HEK293 (cell line): Measurements from ENCODE around the gene FOXO3.

Experiments used
- FEZF1 ChIP-seq: fragments of 450-650 bp; formaldehyde crosslinking; IDR thresholded peaks from 2 replicates; pipeline ENCODE4 v1.5.1; 2016; ENCODE audit warnings: missing biosample characterization, missing genetic modification characterization
- IKZF3 ChIP-seq: fragments of 450-650 bp; IDR thresholded peaks from 2 replicates; pipeline ENCODE4 v1.5.0; 2018; ENCODE audit warnings: missing biosample characterization, mild to moderate bottlenecking, missing genetic modification characterization, moderate library complexity
- KLF7 ChIP-seq: fragments of 450-650 bp; formaldehyde crosslinking; IDR thresholded peaks from 2 replicates; pipeline ENCODE4 v1.5.1; 2016; ENCODE audit warnings: missing biosample characterization, missing genetic modification characterization, borderline replicate concordance
- KLF9 ChIP-seq: fragments of 450-650 bp; formaldehyde crosslinking; IDR thresholded peaks from 2 replicates; pipeline ENCODE4 v1.5.1; 2016; ENCODE audit warnings: missing biosample characterization, missing genetic modification characterization, low read depth
- PRDM1 ChIP-seq: fragments of 450-650 bp; formaldehyde crosslinking; IDR thresholded peaks from 2 replicates; pipeline ENCODE4; 2016; ENCODE audit warnings: missing biosample characterization, missing genetic modification characterization
- SP3 ChIP-seq: fragments of 450-650 bp; formaldehyde crosslinking; IDR thresholded peaks from 2 replicates; pipeline ENCODE4 v1.5.1; 2016; ENCODE audit warnings: missing biosample characterization, missing genetic modification characterization
- YY1 ChIP-seq: fragments of 450-650 bp; formaldehyde crosslinking; IDR thresholded peaks from 2 replicates; pipeline ENCODE4 v1.5.1; 2018; ENCODE audit warnings: missing biosample characterization, missing genetic modification characterization
- ZNF24 ChIP-seq: fragments of 450-650 bp; formaldehyde crosslinking; IDR thresholded peaks from 2 replicates; pipeline ENCODE4 v1.5.1; 2016; ENCODE audit warnings: missing biosample characterization, missing genetic modification characterization
- ZNF248 ChIP-seq: fragments of 450-650 bp; formaldehyde crosslinking; IDR thresholded peaks from 2 replicates; pipeline ENCODE4 v1.5.1; 2017; ENCODE audit warnings: missing biosample characterization, missing genetic modification characterization
- ZNF274 ChIP-seq, 2 experiments: fragments of 200-500 bp in 1 of 2; fragments of 450-650 bp in 1 of 2; sonication (Bioruptor generic) in 1 of 2; formaldehyde crosslinking in 1 of 2; IDR thresholded peaks; 2 replicates each; pipeline versions ENCODE4 v1.5.1 to v1.6.1; 2014 to 2016; ENCODE audit warnings: borderline replicate concordance in 1 of 2, inconsistent platforms in 1 of 2, low read length in 1 of 2, missing biosample characterization in 1 of 2, missing genetic modification characterization in 1 of 2
- ZNF354C ChIP-seq: fragments of 450-650 bp; formaldehyde crosslinking; IDR thresholded peaks from 2 replicates; pipeline ENCODE4 v1.5.1; 2016; ENCODE audit warnings: missing biosample characterization, missing genetic modification characterization, low read depth, borderline replicate concordance
- ZNF529 ChIP-seq: fragments of 450-650 bp; formaldehyde crosslinking; IDR thresholded peaks from 2 replicates; pipeline ENCODE4 v1.5.1; 2017; ENCODE audit warnings: missing genetic modification characterization, missing biosample characterization; ENCODE audit not compliant: insufficient replicate concordance
- ZNF654 ChIP-seq: fragments of 450-650 bp; formaldehyde crosslinking; IDR thresholded peaks from 2 replicates; pipeline ENCODE4 v1.5.1; 2016; ENCODE audit warnings: low read depth, missing biosample characterization, missing genetic modification characterization
- ZNF658 ChIP-seq: fragments of 450-650 bp; formaldehyde crosslinking; IDR thresholded peaks from 2 replicates; pipeline ENCODE4; 2016; ENCODE audit warnings: missing biosample characterization, missing genetic modification characterization
- ZNF791 ChIP-seq: fragments of 450-650 bp; formaldehyde crosslinking; IDR thresholded peaks from 2 replicates; pipeline ENCODE4 v1.5.1; 2016; ENCODE audit warnings: missing biosample characterization, missing genetic modification characterization
- TF ChIP-seq, protein P1 (sequence below): fragments of 450-650 bp; formaldehyde crosslinking; IDR thresholded peaks from 2 replicates; pipeline ENCODE4 v1.5.1; 2017; ENCODE audit warnings: missing biosample characterization, missing genetic modification characterization
- TF ChIP-seq, protein P2 (sequence below): fragments of 450-650 bp; formaldehyde crosslinking; IDR thresholded peaks from 2 replicates; pipeline ENCODE4 v1.5.1; 2016; ENCODE audit warnings: missing biosample characterization, missing genetic modification characterization
- TF ChIP-seq, protein P3 (sequence below): fragments of 450-650 bp; formaldehyde crosslinking; IDR thresholded peaks from 2 replicates; pipeline ENCODE4 v1.5.1; 2017; ENCODE audit warnings: missing biosample characterization, missing genetic modification characterization
- TF ChIP-seq, protein P4 (sequence below): fragments of 450-650 bp; formaldehyde crosslinking; IDR thresholded peaks from 2 replicates; pipeline ENCODE4 v1.5.1; 2016; ENCODE audit warnings: missing biosample characterization, missing genetic modification characterization
- TF ChIP-seq, protein P5 (sequence below): fragments of 450-650 bp; formaldehyde crosslinking; IDR thresholded peaks from 2 replicates; pipeline ENCODE4 v1.5.1; 2016; ENCODE audit warnings: missing biosample characterization, missing genetic modification characterization
- TF ChIP-seq, protein P6 (sequence below): fragments of 450-650 bp; formaldehyde crosslinking; IDR thresholded peaks from 2 replicates; pipeline ENCODE4 v1.5.1; 2016; ENCODE audit warnings: missing biosample characterization, missing genetic modification characterization
- TF ChIP-seq, protein P7 (sequence below): fragments of 450-650 bp; formaldehyde crosslinking; IDR thresholded peaks from 2 replicates; pipeline ENCODE4 v1.5.1; 2016; ENCODE audit warnings: missing biosample characterization, missing genetic modification characterization
- TF ChIP-seq, protein P8 (sequence below): fragments of 450-650 bp; formaldehyde crosslinking; IDR thresholded peaks from 2 replicates; pipeline ENCODE4 v1.5.1; 2017; ENCODE audit warnings: missing biosample characterization, missing genetic modification characterization
- TF ChIP-seq, protein P9 (sequence below): fragments of 450-650 bp; formaldehyde crosslinking; IDR thresholded peaks from 2 replicates; pipeline ENCODE4 v1.5.1; 2016; ENCODE audit warnings: missing biosample characterization, missing genetic modification characterization

FOXO3 gene

DNA sequence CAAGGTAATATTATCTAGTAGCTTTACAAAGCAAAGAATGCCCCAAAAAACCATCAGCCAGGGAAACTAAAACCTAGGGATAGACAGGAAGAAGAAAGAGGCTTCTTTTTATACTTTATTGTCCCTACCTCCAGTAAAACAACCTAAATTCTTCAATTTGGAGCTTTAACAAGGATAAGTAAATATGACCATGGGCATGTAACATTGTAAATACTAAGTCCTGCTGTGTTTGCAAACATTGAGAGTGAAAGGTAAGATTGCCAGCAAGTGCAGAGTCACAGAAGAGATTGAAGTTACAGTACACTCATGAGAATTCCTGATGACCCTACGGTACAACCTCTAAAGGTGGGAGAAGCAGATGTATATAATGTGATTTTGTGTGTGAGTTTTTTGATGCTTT, 117.2 kb downstream of the FOXO3 start (continued):
- TF ChIP-seq, protein P1, sequence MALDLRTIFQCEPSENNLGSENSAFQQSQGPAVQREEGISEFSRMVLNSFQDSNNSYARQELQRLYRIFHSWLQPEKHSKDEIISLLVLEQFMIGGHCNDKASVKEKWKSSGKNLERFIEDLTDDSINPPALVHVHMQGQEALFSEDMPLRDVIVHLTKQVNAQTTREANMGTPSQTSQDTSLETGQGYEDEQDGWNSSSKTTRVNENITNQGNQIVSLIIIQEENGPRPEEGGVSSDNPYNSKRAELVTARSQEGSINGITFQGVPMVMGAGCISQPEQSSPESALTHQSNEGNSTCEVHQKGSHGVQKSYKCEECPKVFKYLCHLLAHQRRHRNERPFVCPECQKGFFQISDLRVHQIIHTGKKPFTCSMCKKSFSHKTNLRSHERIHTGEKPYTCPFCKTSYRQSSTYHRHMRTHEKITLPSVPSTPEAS (tag by site-specific recombination) = no peak
- no peak for TF ChIP-seq KLF9
- TF ChIP-seq FEZF1 (tag by site-specific recombination) = peak; percentile 49; the same call in 1 of the 2 replicates
- no peak for TF ChIP-seq ZNF248 (tag by site-specific recombination)
- no peak for TF ChIP-seq ZNF654 (tag by site-specific recombination)
- TF ChIP-seq, protein P2, sequence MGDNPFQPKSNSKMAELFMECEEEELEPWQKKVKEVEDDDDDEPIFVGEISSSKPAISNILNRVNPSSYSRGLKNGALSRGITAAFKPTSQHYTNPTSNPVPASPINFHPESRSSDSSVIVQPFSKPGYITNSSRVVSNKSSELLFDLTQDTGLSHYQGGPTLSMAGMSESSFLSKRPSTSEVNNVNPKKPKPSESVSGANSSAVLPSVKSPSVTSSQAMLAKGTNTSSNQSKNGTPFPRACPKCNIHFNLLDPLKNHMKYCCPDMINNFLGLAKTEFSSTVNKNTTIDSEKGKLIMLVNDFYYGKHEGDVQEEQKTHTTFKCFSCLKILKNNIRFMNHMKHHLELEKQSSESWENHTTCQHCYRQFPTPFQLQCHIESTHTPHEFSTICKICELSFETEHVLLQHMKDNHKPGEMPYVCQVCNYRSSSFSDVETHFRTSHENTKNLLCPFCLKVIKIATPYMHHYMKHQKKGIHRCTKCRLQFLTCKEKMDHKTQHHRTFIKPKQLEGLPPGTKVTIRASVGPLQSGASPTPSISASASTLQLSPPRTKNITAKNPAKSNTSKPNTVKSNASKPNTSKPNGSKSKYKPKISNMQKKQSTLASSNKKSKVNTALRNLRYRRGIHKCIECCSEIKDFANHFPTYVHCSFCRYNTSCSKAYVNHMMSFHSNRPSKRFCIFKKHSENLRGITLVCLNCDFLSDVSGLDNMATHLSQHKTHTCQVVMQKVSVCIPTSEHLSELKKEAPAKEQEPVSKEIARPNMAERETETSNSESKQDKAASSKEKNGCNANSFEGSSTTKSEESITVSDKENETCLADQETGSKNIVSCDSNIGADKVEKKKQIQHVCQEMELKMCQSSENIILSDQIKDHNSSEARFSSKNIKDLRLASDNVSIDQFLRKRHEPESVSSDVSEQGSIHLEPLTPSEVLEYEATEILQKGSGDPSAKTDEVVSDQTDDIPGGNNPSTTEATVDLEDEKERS (tag by site-specific recombination) = no peak
- peak; percentile 58 for TF ChIP-seq IKZF3 (tag by site-specific recombination)
- TF ChIP-seq, protein P3, sequence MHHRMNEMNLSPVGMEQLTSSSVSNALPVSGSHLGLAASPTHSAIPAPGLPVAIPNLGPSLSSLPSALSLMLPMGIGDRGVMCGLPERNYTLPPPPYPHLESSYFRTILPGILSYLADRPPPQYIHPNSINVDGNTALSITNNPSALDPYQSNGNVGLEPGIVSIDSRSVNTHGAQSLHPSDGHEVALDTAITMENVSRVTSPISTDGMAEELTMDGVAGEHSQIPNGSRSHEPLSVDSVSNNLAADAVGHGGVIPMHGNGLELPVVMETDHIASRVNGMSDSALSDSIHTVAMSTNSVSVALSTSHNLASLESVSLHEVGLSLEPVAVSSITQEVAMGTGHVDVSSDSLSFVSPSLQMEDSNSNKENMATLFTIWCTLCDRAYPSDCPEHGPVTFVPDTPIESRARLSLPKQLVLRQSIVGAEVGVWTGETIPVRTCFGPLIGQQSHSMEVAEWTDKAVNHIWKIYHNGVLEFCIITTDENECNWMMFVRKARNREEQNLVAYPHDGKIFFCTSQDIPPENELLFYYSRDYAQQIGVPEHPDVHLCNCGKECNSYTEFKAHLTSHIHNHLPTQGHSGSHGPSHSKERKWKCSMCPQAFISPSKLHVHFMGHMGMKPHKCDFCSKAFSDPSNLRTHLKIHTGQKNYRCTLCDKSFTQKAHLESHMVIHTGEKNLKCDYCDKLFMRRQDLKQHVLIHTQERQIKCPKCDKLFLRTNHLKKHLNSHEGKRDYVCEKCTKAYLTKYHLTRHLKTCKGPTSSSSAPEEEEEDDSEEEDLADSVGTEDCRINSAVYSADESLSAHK = no peak
- TF ChIP-seq, protein P4, sequence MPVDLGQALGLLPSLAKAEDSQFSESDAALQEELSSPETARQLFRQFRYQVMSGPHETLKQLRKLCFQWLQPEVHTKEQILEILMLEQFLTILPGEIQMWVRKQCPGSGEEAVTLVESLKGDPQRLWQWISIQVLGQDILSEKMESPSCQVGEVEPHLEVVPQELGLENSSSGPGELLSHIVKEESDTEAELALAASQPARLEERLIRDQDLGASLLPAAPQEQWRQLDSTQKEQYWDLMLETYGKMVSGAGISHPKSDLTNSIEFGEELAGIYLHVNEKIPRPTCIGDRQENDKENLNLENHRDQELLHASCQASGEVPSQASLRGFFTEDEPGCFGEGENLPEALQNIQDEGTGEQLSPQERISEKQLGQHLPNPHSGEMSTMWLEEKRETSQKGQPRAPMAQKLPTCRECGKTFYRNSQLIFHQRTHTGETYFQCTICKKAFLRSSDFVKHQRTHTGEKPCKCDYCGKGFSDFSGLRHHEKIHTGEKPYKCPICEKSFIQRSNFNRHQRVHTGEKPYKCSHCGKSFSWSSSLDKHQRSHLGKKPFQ = no peak
- TF ChIP-seq ZNF658 (tag by site-specific recombination) = no peak
- TF ChIP-seq ZNF354C (tag by site-specific recombination) = no peak
- no peak for TF ChIP-seq ZNF791 (tag by site-specific recombination)
- no peak for TF ChIP-seq ZNF24 (tag by site-specific recombination)
- no peak for TF ChIP-seq ZNF529 (tag by site-specific recombination)
- TF ChIP-seq, protein P5, sequence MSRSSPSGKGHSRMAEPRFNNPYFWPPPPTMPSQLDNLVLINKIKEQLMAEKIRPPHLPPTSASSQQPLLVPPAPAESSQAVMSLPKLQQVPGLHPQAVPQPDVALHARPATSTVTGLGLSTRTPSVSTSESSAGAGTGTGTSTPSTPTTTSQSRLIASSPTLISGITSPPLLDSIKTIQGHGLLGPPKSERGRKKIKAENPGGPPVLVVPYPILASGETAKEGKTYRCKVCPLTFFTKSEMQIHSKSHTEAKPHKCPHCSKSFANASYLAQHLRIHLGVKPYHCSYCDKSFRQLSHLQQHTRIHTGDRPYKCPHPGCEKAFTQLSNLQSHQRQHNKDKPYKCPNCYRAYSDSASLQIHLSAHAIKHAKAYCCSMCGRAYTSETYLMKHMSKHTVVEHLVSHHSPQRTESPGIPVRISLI (tag by site-specific recombination) = no peak
- no peak for TF ChIP-seq YY1 (tag by site-specific recombination)
- no peak for TF ChIP-seq KLF7 (tag by site-specific recombination)
- TF ChIP-seq SP3 (tag by site-specific recombination) = no peak
- TF ChIP-seq, protein P6, sequence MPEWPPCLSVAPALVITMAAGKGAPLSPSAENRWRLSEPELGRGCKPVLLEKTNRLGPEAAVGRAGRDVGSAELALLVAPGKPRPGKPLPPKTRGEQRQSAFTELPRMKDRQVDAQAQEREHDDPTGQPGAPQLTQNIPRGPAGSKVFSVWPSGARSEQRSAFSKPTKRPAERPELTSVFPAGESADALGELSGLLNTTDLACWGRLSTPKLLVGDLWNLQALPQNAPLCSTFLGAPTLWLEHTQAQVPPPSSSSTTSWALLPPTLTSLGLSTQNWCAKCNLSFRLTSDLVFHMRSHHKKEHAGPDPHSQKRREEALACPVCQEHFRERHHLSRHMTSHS (tag by site-specific recombination) = no peak
- no peak for TF ChIP-seq ZNF274 (IDR thresholded peaks at IDR 0.05; ENCODE audit: low read length)
- no peak for TF ChIP-seq ZNF274 (tag by site-specific recombination; IDR thresholded peaks at IDR 0.05; ENCODE audit: borderline replicate concordance)
- TF ChIP-seq, protein P7, sequence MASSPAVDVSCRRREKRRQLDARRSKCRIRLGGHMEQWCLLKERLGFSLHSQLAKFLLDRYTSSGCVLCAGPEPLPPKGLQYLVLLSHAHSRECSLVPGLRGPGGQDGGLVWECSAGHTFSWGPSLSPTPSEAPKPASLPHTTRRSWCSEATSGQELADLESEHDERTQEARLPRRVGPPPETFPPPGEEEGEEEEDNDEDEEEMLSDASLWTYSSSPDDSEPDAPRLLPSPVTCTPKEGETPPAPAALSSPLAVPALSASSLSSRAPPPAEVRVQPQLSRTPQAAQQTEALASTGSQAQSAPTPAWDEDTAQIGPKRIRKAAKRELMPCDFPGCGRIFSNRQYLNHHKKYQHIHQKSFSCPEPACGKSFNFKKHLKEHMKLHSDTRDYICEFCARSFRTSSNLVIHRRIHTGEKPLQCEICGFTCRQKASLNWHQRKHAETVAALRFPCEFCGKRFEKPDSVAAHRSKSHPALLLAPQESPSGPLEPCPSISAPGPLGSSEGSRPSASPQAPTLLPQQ (tag by site-specific recombination) = no peak
- peak; percentile 46; the same call in 1 of the 2 replicates for TF ChIP-seq PRDM1 (tag by site-specific recombination)
- TF ChIP-seq, protein P8, sequence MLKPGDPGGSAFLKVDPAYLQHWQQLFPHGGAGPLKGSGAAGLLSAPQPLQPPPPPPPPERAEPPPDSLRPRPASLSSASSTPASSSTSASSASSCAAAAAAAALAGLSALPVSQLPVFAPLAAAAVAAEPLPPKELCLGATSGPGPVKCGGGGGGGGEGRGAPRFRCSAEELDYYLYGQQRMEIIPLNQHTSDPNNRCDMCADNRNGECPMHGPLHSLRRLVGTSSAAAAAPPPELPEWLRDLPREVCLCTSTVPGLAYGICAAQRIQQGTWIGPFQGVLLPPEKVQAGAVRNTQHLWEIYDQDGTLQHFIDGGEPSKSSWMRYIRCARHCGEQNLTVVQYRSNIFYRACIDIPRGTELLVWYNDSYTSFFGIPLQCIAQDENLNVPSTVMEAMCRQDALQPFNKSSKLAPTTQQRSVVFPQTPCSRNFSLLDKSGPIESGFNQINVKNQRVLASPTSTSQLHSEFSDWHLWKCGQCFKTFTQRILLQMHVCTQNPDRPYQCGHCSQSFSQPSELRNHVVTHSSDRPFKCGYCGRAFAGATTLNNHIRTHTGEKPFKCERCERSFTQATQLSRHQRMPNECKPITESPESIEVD = peak; percentile 90
- TF ChIP-seq, protein P9, sequence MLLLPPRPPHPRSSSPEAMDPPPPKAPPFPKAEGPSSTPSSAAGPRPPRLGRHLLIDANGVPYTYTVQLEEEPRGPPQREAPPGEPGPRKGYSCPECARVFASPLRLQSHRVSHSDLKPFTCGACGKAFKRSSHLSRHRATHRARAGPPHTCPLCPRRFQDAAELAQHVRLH = no peak
